Fibroblast of lung (primary cell): ENCODE data around the gene TMEM51.

Experiments
- EZH2 ChIP-seq: IDR thresholded peaks from 2 replicates; pipeline ENCODE4 v1.5.1; 2012; ENCODE audit warnings: low read length, control low read depth, mild to moderate bottlenecking; ENCODE audit errors: missing control alignments
- TF ChIP-seq, protein P1 (sequence below), 2 donors: IDR thresholded peaks in 1 of 2; conservative IDR thresholded peaks in 1 of 2; 1 replicate in 1 of 2; 2 replicates in 1 of 2; pipeline ENCODE4 v1.5.1; 2011 to 2012; ENCODE audit warnings: low read length in 2 of 2, control low read depth in 1 of 2, inconsistent platforms in 1 of 2, low read depth in 1 of 2, mild to moderate bottlenecking in 1 of 2

DNA sequence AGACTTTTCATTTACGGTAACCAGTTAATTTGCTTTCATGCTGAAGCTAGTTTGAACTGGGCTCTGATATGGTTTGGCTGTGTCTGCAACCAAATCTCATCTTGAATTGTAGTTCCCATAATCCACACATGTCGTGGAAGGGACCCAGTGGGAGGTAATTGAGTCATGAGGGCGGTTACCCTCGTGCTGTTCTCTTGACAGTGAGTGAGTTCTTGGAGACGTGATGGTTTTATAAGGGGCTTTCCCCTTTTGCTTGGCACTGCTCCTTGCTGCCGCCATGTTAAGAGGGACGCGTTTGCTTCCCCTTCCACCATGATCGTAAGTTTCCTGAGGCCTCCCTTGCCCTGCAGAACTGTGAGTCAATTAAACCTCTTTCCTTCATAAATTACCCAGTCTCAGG, 83.2 kb downstream of the TMEM51 start:
- TF ChIP-seq, protein P1, sequence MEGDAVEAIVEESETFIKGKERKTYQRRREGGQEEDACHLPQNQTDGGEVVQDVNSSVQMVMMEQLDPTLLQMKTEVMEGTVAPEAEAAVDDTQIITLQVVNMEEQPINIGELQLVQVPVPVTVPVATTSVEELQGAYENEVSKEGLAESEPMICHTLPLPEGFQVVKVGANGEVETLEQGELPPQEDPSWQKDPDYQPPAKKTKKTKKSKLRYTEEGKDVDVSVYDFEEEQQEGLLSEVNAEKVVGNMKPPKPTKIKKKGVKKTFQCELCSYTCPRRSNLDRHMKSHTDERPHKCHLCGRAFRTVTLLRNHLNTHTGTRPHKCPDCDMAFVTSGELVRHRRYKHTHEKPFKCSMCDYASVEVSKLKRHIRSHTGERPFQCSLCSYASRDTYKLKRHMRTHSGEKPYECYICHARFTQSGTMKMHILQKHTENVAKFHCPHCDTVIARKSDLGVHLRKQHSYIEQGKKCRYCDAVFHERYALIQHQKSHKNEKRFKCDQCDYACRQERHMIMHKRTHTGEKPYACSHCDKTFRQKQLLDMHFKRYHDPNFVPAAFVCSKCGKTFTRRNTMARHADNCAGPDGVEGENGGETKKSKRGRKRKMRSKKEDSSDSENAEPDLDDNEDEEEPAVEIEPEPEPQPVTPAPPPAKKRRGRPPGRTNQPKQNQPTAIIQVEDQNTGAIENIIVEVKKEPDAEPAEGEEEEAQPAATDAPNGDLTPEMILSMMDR (conservative IDR thresholded peaks at IDR 0.05 in 1 of 2, IDR thresholded peaks at IDR 0.05 in 1 of 2; ENCODE audit: low read depth in 1 of 2, low read length in 2 of 2), result no peak
- no peak for TF ChIP-seq EZH2
